PC-9 (cell line): Measurements from ENCODE around the gene MAML3. TPM values are rescaled to one million over a fixed set of nuclear protein-coding genes. Genes with fewer than 3 reads are reported as not detected.

Source experiments
- BruUV-seq: library from RNA; stranded (reverse); fragments of 400-500 nt; replicated peaks from 2 replicates; lab custom pipeline; 2021; lab: Mats Ljungman, UMichigan
- CTCF ChIA-PET: fragments of 300-600 bp; sonication (Branson Sonifier 250); formaldehyde crosslinking; loops from one replicate; lab custom pipeline; 2022; ENCODE audit warnings: antibody characterized with exemption; lab: Charles Lee
- POLR2A ChIA-PET: fragments of 300-600 bp; sonication (Branson Sonifier 250); formaldehyde crosslinking; loops from one replicate; lab custom pipeline; 2022; ENCODE audit warnings: antibody characterized with exemption; ENCODE audit not compliant: unreplicated experiment; lab: Charles Lee
- DNase-seq, 2 experiments: peaks; one replicate each; pipeline versions ENCODE4 v3.0.0 to v3.0.0-alpha.2; 2015 to 2022; ENCODE audit warnings: mixed read lengths in 1 of 2
- H2AFZ ChIP-seq: fragments of 200-600 bp; sonication (generic); 2 replicates; pipeline ENCODE4 v1.8.1; 2017; ENCODE audit warnings: antibody characterized with exemption
- H3F3A ChIP-seq: fragments of 200-600 bp; sonication (generic); 2 replicates; pipeline ENCODE4 v1.8.1; 2017; ENCODE audit warnings: antibody characterized with exemption, mild to moderate bottlenecking, low read depth; ENCODE audit not compliant: insufficient read depth
- H3K27ac ChIP-seq: fragments of 200-600 bp; sonication (generic); 2 replicates; pipeline ENCODE4 v1.6.1; 2016; ENCODE audit warnings: mixed run types
- H3K27me3 ChIP-seq: fragments of 200-600 bp; sonication (generic); 2 replicates; pipeline ENCODE4 v1.6.1; 2016; ENCODE audit warnings: low read depth, mixed run types; ENCODE audit not compliant: insufficient read depth
- H3K36me3 ChIP-seq: fragments of 200-600 bp; sonication (generic); 2 replicates; pipeline ENCODE4 v1.6.1; 2016; ENCODE audit warnings: low read depth, mixed run types
- H3K4me1 ChIP-seq: fragments of 200-600 bp; sonication (generic); replicated peaks from 2 replicates; pipeline ENCODE4 v1.6.1; 2016; ENCODE audit warnings: mixed run types; ENCODE audit not compliant: insufficient read depth
- H3K4me2 ChIP-seq: fragments of 200-600 bp; sonication (generic); 2 replicates; pipeline ENCODE4 v1.6.1; 2017; ENCODE audit warnings: mixed run types
- H3K4me3 ChIP-seq: fragments of 200-600 bp; sonication (generic); 2 replicates; pipeline ENCODE4 v1.6.1; 2016; ENCODE audit warnings: mixed run types
- H3K79me2 ChIP-seq: fragments of 200-600 bp; sonication (generic); 2 replicates; pipeline ENCODE4 v1.6.1; 2017; ENCODE audit warnings: low read depth, mixed run types
- H3K9me2 ChIP-seq: fragments of 200-600 bp; sonication (generic); 2 replicates; pipeline ENCODE4 v1.8.1; 2017; ENCODE audit warnings: mild to moderate bottlenecking; ENCODE audit not compliant: insufficient read depth
- H3K9me3 ChIP-seq: fragments of 200-600 bp; sonication (generic); 2 replicates; pipeline ENCODE4 v1.8.1; 2016; ENCODE audit warnings: low read depth; ENCODE audit not compliant: insufficient read depth
- H4K20me1 ChIP-seq: fragments of 200-600 bp; sonication (generic); 2 replicates; pipeline ENCODE4 v1.8.1; 2017; ENCODE audit not compliant: insufficient read depth
- CTCF ChIP-seq: fragments of 200-600 bp; sonication (generic); conservative IDR thresholded peaks from 2 replicates; pipeline ENCODE4 v1.6.1; 2017; ENCODE audit warnings: mixed run types, antibody characterized with exemption, mild to moderate bottlenecking, moderate library complexity
- EZH2 ChIP-seq: fragments of 200-600 bp; sonication (generic); IDR thresholded peaks from 2 replicates; pipeline ENCODE4 v1.8.0; 2017; ENCODE audit warnings: antibody characterized with exemption, low read depth
- intact Hi-C: fragments of 100-400 bp; cut with micrococcal nuclease; formaldehyde crosslinking; loops from one replicate; pipeline ENCODE4 v1.10.0; 2022; ENCODE audit not compliant: unreplicated experiment
- total RNA-seq: library from RNA; stranded (reverse); gene quantifications from 2 replicates; pipeline ENCODE4 v1.2.3, GENCODE V29; 2021

The MAML3 gene
- total RNA-seq, 1 experiment from 2014 or later = 15.2 TPM

- CTCF ChIA-PET = no interaction called here
- Histone ChIP-seq H4K20me1 (no peaks in the 10 kb centered on the region), H3K36me3 (no peaks in the 10 kb centered on the region), H2AFZ (no peak overlapping the region), H3K27ac (no peak overlapping the region), H3K4me2 (no peak overlapping the region), H3K4me1 (peaks cover 41% of the 10 kb centered on the region), H3K27me3 (no peaks in the 10 kb centered on the region), H3K79me2 (peaks cover 70% of the 10 kb centered on the region), H3K9me2 (no peaks in the 10 kb centered on the region), H3K9me3 (no peaks in the 10 kb centered on the region), H3F3A (peaks cover 15% of the 10 kb centered on the region; the same call in 1 of the 2 replicates), H3K4me3 (no peak overlapping the region)
- POLR2A ChIA-PET = no interaction called here
- intact Hi-C loops = no loop called here
- TF ChIP-seq CTCF (no peak), EZH2 (no peak)
- no peak for DNase-seq
- BruUV-seq = no TSS peak
Measured at GRCh38 chr4:140082391-140082755, 71.6 kb downstream of the MAML3 start.

- Histone ChIP-seq H3K4me3 (no peak overlapping the region), H3K36me3 (no peaks in the 10 kb centered on the region), H2AFZ (no peak overlapping the region), H3F3A (peaks cover 15% of the 10 kb centered on the region; the same call in 1 of the 2 replicates), H3K27ac (no peak overlapping the region), H3K9me3 (no peaks in the 10 kb centered on the region), H3K4me2 (no peak overlapping the region), H3K4me1 (peaks cover 40% of the 10 kb centered on the region), H4K20me1 (no peaks in the 10 kb centered on the region), H3K9me2 (no peaks in the 10 kb centered on the region), H3K27me3 (no peaks in the 10 kb centered on the region), H3K79me2 (peaks cover 71% of the 10 kb centered on the region)
- DNase-seq = no peak
- ChIA-PET CTCF (no interaction called here), POLR2A (no interaction called here)
- TF ChIP-seq CTCF (no peak), EZH2 (no peak)
- intact Hi-C loops = no loop called here
- no TSS peak for BruUV-seq
Measured at GRCh38 chr4:140081641-140082390, 72.2 kb downstream of the MAML3 start.

- H3K79me2 ChIP-seq = peaks cover 69% of the 10 kb centered on the region
- H3K4me1 ChIP-seq = peaks cover 31% of the 10 kb centered on the region
- ChIA-PET POLR2A (no interaction called here), CTCF (no interaction called here)
- DNase-seq = no peak
- H3K27me3 ChIP-seq = no peaks in the 10 kb centered on the region
- no peak overlapping the region for H2AFZ ChIP-seq
- H3K9me3 ChIP-seq = no peaks in the 10 kb centered on the region
- no peak for TF ChIP-seq CTCF
- no peak for TF ChIP-seq EZH2
- no peak overlapping the region for H3K4me3 ChIP-seq
- no TSS peak for BruUV-seq
- intact Hi-C loops = no loop called here
- H3F3A ChIP-seq = peaks cover 15% of the 10 kb centered on the region; the same call in 1 of the 2 replicates
- no peaks in the 10 kb centered on the region for H3K36me3 ChIP-seq
- no peaks in the 10 kb centered on the region for H3K9me2 ChIP-seq
- H3K4me2 ChIP-seq = no peak overlapping the region
- H3K27ac ChIP-seq = no peak overlapping the region; the same call in 1 of the 2 replicates
- no peaks in the 10 kb centered on the region for H4K20me1 ChIP-seq
Measured at GRCh38 chr4:140080883-140081282, 73.1 kb downstream of the MAML3 start.
